ENCODE measurements around the gene APAF1. TPM values are rescaled to one million over a fixed set of nuclear protein-coding genes. Genes with fewer than 3 reads are reported as not detected.

The APAF1 gene
- polyA plus RNA-seq, 3 donors: 29.5 to 36.7 (median 30.0) TPM

- no peak overlapping the region for H3K9ac ChIP-seq (ENCODE audit: insufficient read depth, low read length, poor library complexity, severe bottlenecking)
- peaks cover 99 to 100% of the 10 kb centered on the region in 2 donors for H3K36me3 ChIP-seq (replicated peaks in 1 of 2; ENCODE audit: control insufficient read depth in 1 of 2, insufficient read depth in 2 of 2, low read length in 2 of 2)
- H3K4me1 Mint-ChIP-seq: no peaks in the 10 kb centered on the region
- H3K27me3 ChIP-seq (ENCODE audit: control insufficient read depth in 2 of 2, insufficient read depth in 2 of 2, low read length in 2 of 2): no peaks in the 10 kb centered on the region
- no peak for TF ChIP-seq CTCF (IDR thresholded peaks at IDR 0.05)
- H3K4me1 ChIP-seq (ENCODE audit: control insufficient read depth in 1 of 2, insufficient read depth in 2 of 2, low read length in 2 of 2): no peaks in the 10 kb centered on the region
- peaks cover 99% of the 10 kb centered on the region for H4K20me1 ChIP-seq (ENCODE audit: insufficient read depth, low read length)
- DNase-seq: no peak
- no peak overlapping the region for H3K4me3 Mint-ChIP-seq
- no peaks in the 10 kb centered on the region for H3K9me3 Mint-ChIP-seq
- no peaks in the 10 kb centered on the region for H3K9me3 ChIP-seq (replicated peaks in 1 of 2; ENCODE audit: control insufficient read depth in 1 of 2, insufficient read depth in 1 of 2, low read length in 2 of 2)
- peaks cover 31% of the 10 kb centered on the region for H3K79me2 ChIP-seq (ENCODE audit: insufficient read depth, low read length)
- H3K4me3 ChIP-seq (replicated peaks in 1 of 3; ENCODE audit: low read depth in 2 of 3, low read length in 3 of 3): no peak overlapping the region
- H2AFZ ChIP-seq (ENCODE audit: insufficient read depth, low read depth, low read length, poor library complexity, severe bottlenecking): no peak overlapping the region
- H3K27ac Mint-ChIP-seq: no peak overlapping the region
- H3K4me2 ChIP-seq (replicated peaks; ENCODE audit: extremely low read depth, low read length, poor library complexity, severe bottlenecking): no peak overlapping the region
- H3K36me3 Mint-ChIP-seq: peaks cover 81 to 90% of the 10 kb centered on the region in 2 donors
- no peak overlapping the region for H3K27ac ChIP-seq (ENCODE audit: low read depth in 1 of 2, low read length in 2 of 2)
- intact Hi-C loops (cut with micrococcal nuclease): no loop called here
- no peaks in the 10 kb centered on the region for H3K27me3 Mint-ChIP-seq (ENCODE audit: low read depth in 3 of 3)
- 97% methylated on average over 14 of the region's 15 CpGs for WGBS (ENCODE audit: insufficient coverage)
These were observed 34.5 kb downstream of the APAF1 start for GRCh38 chr12:98679611-98680005.

GRCh38 chr12:98684199-98684598 is 39.1 kb downstream of the APAF1 start:
- no peaks in the 10 kb centered on the region for H3K4me1 ChIP-seq (ENCODE audit: control insufficient read depth in 1 of 2, insufficient read depth in 2 of 2, low read length in 2 of 2)
- H3K9ac ChIP-seq (ENCODE audit: insufficient read depth, low read length, poor library complexity, severe bottlenecking): no peak overlapping the region
- H2AFZ ChIP-seq (ENCODE audit: insufficient read depth, low read depth, low read length, poor library complexity, severe bottlenecking): no peak overlapping the region
- Mint-ChIP-seq H3K27ac (peak overlapping the region in 2 of 7 donors; percentile 14 to 54), H3K36me3 (peaks cover 81 to 99% of the 10 kb centered on the region in 2 donors), H3K4me3 (no peak overlapping the region), H3K27me3 (ENCODE audit: low read depth in 3 of 3) (no peaks in the 10 kb centered on the region), H3K4me1 (no peaks in the 10 kb centered on the region), H3K9me3 (no peaks in the 10 kb centered on the region)
- H3K79me2 ChIP-seq (ENCODE audit: insufficient read depth, low read length): peaks cover 40% of the 10 kb centered on the region
- DNase-seq: no peak
- no peaks in the 10 kb centered on the region for H3K27me3 ChIP-seq (ENCODE audit: control insufficient read depth in 2 of 2, insufficient read depth in 2 of 2, low read length in 2 of 2)
- H3K9me3 ChIP-seq (replicated peaks in 1 of 2; ENCODE audit: control insufficient read depth in 1 of 2, insufficient read depth in 1 of 2, low read length in 2 of 2): no peaks in the 10 kb centered on the region
- intact Hi-C loops (cut with micrococcal nuclease): no loop called here
- H4K20me1 ChIP-seq (ENCODE audit: insufficient read depth, low read length): peaks cover 96% of the 10 kb centered on the region
- H3K36me3 ChIP-seq (replicated peaks in 1 of 2; ENCODE audit: control insufficient read depth in 1 of 2, insufficient read depth in 2 of 2, low read length in 2 of 2): peaks cover 96 to 100% of the 10 kb centered on the region in 2 donors
- no peak overlapping the region for H3K4me2 ChIP-seq (replicated peaks; ENCODE audit: extremely low read depth, low read length, poor library complexity, severe bottlenecking)
- no peak overlapping the region for H3K4me3 ChIP-seq (replicated peaks in 1 of 3; ENCODE audit: low read depth in 2 of 3, low read length in 3 of 3)
- no CpG with 5 or more reads among the region's 2 CpGs for WGBS (ENCODE audit: insufficient coverage)
- H3K27ac ChIP-seq (ENCODE audit: low read depth in 1 of 2, low read length in 2 of 2): no peak overlapping the region
- TF ChIP-seq CTCF (IDR thresholded peaks at IDR 0.05): no peak
